Measurements from ENCODE around the gene CADM1.

GRCh38 chr11:115267238-115267781 lies 236.9 kb downstream of the CADM1 start:
- no peak for TF ChIP-seq CTCF (IDR thresholded peaks at IDR 0.05)
- no peak for TF ChIP-seq POLR2A (IDR thresholded peaks at IDR 0.05)
